C1 segment of cervical spinal cord (tissue), 14 donors: ENCODE data around the gene TNFSF11.

Experiments used
- DNase-seq, 14 donors: peaks; one replicate each; lab custom pipeline; 2025; lab: John Stamatoyannopoulos, UW

TNFSF11 gene

DNA sequence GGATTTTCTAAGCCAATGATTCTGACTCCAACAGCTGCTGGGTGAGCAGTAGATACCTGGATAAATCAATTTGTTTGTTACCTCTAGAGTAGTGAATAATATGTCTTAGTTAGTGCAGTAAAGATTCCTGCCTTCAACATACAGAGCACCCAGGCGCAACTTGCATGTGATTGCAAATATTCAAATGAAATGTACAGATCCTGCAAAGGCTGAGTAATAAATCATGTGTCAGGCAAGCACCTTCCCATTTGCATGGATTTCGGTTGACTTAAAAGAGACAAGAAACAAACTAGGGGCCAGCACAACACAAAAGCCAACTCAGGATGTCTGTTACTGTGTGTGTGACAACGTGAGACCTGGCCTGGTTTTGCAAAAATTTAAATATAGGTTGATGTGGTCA, 79.7 kb downstream of the TNFSF11 start:
- DNase-seq, result no peak

DNA sequence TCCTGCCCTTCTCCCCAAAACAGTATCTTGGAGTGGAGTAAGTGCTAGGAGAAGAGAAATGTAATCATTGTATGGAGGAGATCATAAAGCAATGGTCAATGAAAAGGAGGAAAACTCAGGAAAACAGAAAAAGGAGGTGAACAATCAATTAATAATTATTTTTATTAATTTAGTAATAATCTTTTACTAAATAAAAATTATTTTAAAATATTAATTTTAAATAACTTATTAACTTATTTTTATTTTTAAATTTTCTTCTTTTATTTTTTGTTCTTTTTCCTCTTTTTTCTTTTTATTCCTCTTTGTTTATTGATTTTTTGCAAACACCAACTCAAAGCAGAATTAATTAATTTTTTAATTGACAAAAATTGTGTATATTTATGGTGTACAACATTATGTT, 80.3 kb downstream of the TNFSF11 start:
- no peak for DNase-seq

- no peak for DNase-seq
These were observed 80.8 kb downstream of the TNFSF11 start for GRCh38 chr13:42654722-42655121.

DNA sequence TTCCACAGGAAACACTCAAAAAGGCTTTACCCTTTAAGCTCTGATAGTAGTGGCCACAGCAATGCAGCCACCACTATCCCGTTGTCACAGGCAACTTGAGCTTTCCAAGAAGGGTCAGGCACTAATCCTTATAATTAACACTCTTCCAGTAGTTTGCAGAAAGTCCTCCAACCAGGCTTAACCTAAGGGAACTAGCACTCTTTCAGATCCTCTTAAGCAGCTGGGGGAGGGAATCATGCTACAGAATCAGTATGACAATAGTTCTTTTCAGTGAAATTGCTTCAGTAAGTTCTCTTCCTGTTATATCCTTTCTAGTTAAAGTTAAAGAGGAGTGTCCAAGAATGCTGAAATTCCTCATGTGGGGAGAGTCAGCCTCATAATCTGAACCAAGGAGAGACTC, 82.2 kb downstream of the TNFSF11 start:
- no peak for DNase-seq

DNA sequence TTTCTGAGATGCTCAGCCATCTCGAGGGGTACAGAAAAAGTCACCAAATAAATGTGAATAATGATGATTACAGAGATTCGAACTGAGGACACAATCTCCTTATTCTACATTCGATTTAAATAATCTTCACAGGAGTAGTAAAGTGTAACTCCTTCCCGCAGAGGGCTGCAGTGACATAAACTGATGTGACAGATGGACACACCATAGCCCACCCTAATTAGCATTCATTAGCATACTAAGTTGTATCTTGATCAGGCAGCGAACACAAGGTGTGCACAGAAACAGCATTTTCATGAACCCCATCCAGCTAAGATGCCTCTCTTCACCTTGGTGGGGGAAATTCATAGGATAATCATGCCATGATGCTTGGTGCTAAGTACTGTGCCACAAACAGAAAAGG, 83.0 kb downstream of the TNFSF11 start:
- no peak for DNase-seq
